DMS114 treated with DMSO at 0.1 percent for 48 hours (cell line): ENCODE results near the gene FKBP5.
"Not testable (repeated sequence)": the region's sequence is repeated elsewhere in the genome, so short reads cannot be mapped to it uniquely, and the experiment has no call there.

Experiments used
- DNase-seq: peaks from one replicate; lab custom pipeline; 2025; ENCODE audit not compliant: unreplicated experiment; lab: John Stamatoyannopoulos, UW

FKBP5 gene

DNA sequence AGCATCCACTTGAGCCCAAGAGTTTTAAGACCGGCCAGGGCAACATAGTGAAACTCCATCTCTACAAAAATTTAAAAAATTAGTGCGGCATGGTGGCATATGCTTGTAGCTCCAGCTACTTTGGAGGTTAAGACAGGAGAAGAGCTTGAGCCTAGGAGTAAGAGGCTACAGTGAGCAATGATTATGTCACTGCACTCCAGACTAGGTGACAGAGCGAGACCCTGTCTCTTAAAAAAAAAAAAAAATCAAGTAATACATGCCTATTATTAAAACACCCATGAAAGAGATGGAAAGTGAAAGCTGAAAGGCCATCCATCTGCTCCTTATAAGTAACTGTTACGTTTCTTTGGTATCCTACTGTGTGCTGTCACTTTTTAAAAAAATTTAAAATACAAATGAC lies 66.4 kb downstream of the FKBP5 start:
- no peak for DNase-seq

DNA sequence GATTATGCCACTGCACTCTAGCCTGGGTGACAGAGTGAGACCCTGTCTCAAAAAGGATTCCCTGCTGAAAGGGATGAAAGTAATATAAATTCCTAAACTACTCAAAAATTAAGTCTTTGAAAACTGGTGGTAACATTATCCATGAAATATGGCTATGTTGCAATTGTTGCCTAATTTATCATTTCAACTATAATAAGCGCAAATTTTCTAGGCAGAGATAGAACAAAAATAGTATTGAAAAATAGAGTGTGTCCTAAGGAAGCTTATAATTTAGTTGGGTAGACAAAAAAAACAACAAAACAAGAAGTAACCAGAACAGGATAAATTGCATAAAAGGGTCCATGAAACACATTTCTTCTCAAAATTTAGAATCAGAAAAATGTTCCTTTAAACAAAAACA lies 68.0 kb downstream of the FKBP5 start:
- no peak for DNase-seq

GRCh38 chr6:35613762-35614161 lies 75.0 kb downstream of the FKBP5 start:
- no peak for DNase-seq

- DNase-seq, result no peak
Observed at GRCh38 chr6:35611240-35611639, 77.5 kb downstream of the FKBP5 start.

DNA sequence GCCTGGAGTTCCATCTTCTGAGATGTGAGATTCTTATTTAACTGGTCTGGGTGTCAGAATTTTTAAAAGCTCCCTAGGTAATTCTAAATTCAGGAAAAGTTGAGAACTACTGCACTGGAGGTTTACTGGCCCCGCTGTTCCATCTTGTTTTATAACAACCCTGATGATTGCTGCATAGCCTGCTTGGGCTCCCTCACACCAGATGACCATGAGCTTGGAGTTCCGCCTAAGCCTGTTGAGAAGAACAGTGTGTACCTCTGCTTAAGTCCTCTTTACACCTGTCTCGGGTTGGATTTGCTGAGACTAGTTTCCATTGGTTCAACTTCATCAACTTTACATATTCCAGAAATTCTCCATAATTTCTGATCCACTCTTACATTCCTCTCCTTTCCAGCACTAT lies 77.9 kb downstream of the FKBP5 start:
- no peak for DNase-seq

- DNase-seq, result no peak
Observed at GRCh38 chr6:35609588-35609987, 79.1 kb downstream of the FKBP5 start.

- no peak for DNase-seq
Observed at GRCh38 chr6:35607517-35608233, 81.0 kb downstream of the FKBP5 start.

- no peak for DNase-seq
Observed at GRCh38 chr6:35605600-35605999, 83.1 kb downstream of the FKBP5 start.

DNA sequence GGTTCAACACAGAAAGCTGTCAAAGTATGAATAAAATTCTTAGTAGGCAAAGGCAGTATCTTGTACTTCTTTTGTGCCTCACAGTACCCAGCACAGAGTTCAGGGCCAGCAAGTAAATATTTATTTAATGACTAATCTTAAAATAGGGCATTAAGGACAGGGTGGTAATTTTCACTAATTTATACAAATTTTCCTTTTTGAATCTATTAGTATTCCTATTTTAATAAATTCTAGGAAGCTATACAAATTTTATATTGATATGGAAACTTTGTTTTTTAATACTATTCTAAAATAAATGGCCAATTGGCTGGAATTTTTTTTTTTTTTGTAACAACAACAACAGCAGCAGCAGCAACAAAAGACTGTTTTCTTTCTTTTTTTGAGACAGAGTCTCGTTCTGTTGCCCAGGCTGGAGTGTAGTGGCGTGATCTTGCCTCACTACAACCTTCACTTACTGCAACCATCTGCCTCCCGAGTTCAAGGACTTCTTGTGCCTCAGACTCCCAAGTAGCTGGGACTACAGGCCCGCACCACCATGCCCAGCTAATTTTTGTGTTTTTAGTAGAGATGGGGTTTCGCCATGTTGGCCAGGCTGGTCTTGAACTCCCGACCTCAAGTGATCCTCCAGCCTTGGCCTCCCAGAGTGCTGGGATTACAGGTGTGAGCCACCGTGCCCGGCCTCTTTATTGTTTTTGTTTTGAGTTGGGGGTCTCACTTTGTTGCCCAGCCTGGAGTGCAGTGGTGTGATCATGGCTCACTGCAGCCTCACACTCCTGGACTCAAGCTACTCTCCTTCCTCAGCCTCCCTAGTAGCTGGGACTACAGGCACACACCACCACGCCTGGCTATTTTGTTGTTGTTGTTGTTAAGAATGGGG lies 85.2 kb downstream of the FKBP5 start:
- no peak for DNase-seq

DNA sequence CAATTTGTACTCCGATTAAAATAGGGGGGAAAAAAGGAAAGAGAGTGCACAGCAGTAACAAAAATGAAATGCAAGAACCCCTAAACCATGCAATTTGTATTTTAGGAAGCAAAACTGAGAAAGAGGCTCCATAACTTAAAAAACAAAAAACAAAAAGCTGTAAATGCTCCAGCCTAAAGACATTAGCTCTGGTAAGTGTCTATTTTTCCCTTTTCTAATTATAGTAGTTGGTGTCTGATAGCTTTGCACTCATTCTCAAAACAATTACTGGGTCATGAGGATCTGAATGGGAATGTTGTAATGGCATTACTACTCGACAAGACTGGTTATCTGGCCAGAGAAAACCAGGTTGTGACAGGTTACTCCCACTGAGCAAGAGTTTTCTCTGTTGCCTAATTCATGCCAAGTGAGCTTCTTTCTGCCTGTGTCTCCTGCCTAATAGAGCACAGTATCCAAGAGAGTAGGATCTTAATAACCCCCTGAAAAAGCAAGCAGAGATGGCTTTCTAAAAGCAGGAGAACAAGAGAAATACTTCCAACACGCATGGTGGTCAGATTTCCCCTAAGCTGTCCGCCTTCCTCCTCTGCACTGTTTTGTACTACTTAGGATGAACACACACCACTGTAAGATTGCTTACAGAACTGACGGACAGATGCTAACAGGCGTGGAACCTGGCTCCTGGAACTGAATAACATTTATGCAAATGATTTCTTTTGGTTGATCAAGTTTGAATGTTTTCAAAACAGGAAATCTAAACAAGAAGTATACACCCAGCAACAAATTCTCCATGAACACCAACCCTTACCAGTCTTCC lies 86.4 kb downstream of the FKBP5 start:
- DNase-seq, result no peak

DNA sequence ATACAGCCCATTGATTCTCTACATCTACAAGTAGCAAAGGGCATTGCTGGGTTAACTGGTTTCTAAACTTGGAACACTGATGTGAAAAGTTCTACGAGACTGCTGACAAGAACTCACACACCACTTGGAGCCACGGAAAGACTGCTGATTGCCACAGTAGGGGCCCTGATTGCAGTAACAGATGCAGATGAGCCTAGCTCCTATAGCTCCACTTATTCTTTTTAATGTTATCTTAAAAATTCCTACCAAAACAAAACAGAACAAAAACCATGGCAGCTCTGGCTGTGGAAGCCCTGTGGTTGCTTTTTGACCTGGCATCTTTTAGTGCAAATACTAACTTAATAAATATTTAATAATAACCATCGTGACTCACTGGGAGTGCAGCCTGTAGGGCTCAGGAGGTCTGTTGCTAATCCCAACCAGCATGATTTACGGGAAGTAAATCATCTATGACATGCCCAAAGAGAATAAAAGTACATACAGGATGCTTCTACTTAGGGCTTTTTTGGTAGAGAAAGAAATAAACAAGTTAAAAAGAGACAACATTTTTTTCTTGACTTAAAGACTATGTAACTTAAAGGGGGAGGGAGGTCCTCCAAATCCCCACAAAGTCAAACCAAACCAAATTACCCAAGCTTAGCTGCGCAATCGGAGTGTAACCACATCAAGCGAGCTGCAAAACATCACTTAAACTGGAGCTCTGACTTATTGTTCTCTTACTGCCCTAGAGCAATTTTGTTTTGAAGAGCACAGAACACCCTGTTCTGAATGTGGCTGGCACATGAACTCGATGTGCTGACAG lies 87.2 kb downstream of the FKBP5 start:
- no peak for DNase-seq

GRCh38 chr6:35600659-35601125 lies 88.0 kb downstream of the FKBP5 start:
- DNase-seq, result no peak

DNA sequence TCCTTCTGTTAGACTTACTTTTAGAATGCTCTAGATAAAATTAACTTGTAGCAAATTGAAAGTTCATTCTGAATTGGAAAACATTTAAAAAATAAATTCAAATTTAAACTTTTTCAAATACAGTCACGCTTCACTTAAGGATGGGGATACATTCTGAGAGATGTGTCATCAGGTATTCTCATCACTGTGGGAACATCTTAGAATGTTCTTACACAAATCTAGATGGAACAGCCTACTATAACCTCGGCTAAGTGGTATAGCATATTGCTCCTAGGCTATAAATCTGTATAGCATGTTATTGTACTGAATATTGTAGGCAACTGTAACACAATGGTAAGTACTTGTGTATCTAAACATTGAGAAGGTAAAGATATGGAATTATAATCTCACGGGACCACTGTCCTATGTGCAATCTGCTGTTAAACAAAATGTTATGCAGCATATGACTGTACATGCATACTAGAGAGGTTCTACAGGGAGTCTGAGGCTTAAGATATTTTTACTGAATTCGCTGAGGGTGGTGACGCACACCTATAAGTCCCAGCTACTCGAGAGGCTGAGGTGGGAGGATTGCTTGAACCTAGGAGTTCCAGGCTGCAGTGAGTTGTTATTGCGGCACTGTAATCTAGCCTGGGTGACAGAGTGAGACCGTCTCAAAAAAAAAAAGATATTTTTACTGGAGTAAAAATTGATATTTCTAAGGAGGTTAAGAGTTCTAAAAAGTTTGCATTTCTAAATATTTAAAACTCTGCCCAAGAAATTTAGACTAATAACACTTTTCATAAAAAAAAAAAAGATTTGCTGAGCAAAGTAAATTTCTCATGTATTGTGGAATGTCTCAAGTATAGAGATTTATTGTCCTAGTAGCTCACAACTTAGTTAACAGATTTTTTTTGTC lies 88.7 kb downstream of the FKBP5 start:
- DNase-seq, result no peak

GRCh38 chr6:35598621-35599020 lies 90.1 kb downstream of the FKBP5 start:
- not testable (repeated sequence) for DNase-seq

DNA sequence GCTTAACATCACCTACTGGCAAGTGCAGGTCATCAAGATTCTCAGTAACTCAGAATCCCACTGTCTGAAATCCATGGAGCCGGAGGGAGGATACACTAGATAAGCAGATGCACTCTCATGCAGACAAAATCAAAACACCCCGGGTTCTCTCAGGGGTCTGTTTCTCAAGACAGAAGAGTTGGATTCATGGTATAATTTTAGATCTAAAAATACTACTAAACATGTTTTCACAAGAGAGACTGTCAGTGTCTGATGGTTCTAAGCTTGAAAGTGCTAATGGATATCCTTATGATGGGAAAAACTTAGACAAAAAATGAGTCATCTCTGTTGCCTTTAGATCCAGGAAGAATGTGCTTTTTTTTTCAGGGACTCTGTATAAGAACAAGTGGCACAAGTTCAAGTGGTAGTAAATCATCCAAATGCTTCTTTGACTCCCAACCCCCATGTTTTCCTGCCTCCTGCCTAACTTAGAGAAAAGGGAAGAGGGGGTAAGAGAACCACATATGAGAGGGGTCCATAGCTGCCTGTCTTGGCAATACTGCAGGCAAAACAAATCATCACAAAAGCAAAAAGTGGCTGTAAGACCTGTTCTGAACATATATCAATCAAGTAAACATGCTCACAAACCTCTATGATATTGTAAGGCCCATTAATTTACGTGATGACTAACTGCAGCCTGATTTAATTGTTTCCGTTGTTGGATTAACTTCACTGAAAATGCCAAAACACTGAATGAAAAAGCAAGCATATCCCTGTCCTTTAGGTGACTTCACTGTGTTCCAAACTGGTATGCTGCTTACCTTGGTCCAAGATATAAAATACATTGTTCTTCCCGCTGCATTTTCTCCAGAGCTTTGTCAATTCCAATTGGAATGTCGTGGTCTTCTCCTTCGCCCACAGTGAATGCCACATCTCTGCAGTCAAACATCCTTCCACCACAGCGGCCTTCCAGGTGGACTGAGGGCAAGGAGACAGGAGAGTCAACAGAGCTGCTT lies 92.0 kb downstream of the FKBP5 start:
- DNase-seq, result no peak

- DNase-seq, result no peak
Observed at GRCh38 chr6:35594503-35595186, 94.1 kb downstream of the FKBP5 start.

GRCh38 chr6:35592178-35592577 lies 96.5 kb downstream of the FKBP5 start:
- DNase-seq, result no peak

DNA sequence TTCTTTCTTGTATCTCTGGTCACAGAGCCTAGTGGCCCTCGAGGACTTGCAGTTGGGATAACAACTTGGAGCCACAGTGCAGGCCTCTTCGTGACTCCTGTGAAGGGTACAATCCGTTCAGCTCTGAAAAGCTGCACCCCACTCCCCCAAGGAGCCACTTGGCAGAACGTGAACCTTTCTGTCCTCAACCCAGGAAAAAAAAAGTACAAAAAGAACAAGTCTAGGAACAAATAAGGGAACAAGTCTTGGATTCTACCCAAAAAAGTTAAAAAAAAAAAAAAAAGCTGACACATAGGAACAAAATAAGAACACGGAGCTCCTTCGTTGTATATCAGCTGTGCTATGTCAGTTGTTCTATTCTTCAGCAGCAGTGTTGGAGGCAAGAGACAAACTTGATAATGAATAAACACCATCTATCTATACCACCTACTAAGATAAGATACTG lies 98.1 kb downstream of the FKBP5 start:
- DNase-seq, result no peak
